T-helper 2 cell (primary cell): ENCODE results near the gene NUDT8.
A peak's percentile ranks its signal among the peaks of the same experiment; 100 is the strongest.
"Not testable (repeated sequence)": the region's sequence is repeated elsewhere in the genome, so short reads cannot be mapped to it uniquely, and the experiment has no call there.

ENCODE experiments used
- DNase-seq, 5 experiments: peaks; one replicate each; pipeline versions ENCODE4 v3.0.0 to v3.0.0-alpha.2; 2012 to 2022

The NUDT8 gene

GRCh38 chr11:67659651-67660165 is 30.0 kb upstream of the NUDT8 start:
- not testable (repeated sequence) for DNase-seq

- peak in 1 of 5 experiments; percentile 56 for DNase-seq
Measured at GRCh38 chr11:67657300-67657699, 27.6 kb upstream of the NUDT8 start.

- DNase-seq, result peak in 1 of 5 experiments; percentile 71
Measured at GRCh38 chr11:67656278-67656922, 26.7 kb upstream of the NUDT8 start.

- DNase-seq, result no peak
Measured at GRCh38 chr11:67654225-67654624, 24.5 kb upstream of the NUDT8 start.

- DNase-seq, result no peak
Measured at GRCh38 chr11:67652965-67653845, 23.5 kb upstream of the NUDT8 start.

- DNase-seq, result no peak
Measured at GRCh38 chr11:67651976-67652781, 22.4 kb upstream of the NUDT8 start.

- peak in 1 of 5 experiments; percentile 54 for DNase-seq
Measured at GRCh38 chr11:67649634-67650510, 20.1 kb upstream of the NUDT8 start.

GRCh38 chr11:67648796-67649613 is 19.3 kb upstream of the NUDT8 start:
- no peak for DNase-seq

GRCh38 chr11:67648140-67648795 is 18.5 kb upstream of the NUDT8 start:
- DNase-seq, result peak in 3 of 5 experiments; percentile 28 to 77 (median 36)

GRCh38 chr11:67647471-67647870 is 17.7 kb upstream of the NUDT8 start:
- DNase-seq, result no peak

GRCh38 chr11:67646535-67647336 is 17.0 kb upstream of the NUDT8 start:
- peak in 2 of 5 experiments; percentile 37 to 87 for DNase-seq

GRCh38 chr11:67645521-67646461 is 16.1 kb upstream of the NUDT8 start:
- no peak for DNase-seq

- no peak for DNase-seq
Measured at GRCh38 chr11:67644472-67645418, 15.0 kb upstream of the NUDT8 start.

GRCh38 chr11:67644042-67644441 is 14.3 kb upstream of the NUDT8 start:
- DNase-seq, result no peak

GRCh38 chr11:67642173-67643120 is 12.7 kb upstream of the NUDT8 start:
- no peak for DNase-seq
